ENCODE measurements around the gene GRID1. TPM values are rescaled to one million over a fixed set of nuclear protein-coding genes. Genes with fewer than 3 reads are reported as not detected.

GRID1 gene
- total RNA-seq, 4 donors from 2014 or later = 0.40 to 1.9 (median 1.00) TPM

- Histone ChIP-seq H3K4me3 (no peak overlapping the region), H3K27me3 (no peaks in the 10 kb centered on the region), H3K9me3 (no peaks in the 10 kb centered on the region), H3K36me3 (no peaks in the 10 kb centered on the region), H3K27ac (no peak overlapping the region), H3K4me1 (no peaks in the 10 kb centered on the region)
- in situ Hi-C loops (cut with MboI; ENCODE audit: low pct_ligation_motif_present in 1 of 4, low pct_unique_long_range_greater_than_20kb in 1 of 4, low sequenced_read_pairs in 3 of 4) (no loop called here), intact Hi-C loops (cut with DNase I; ENCODE audit: low total_unique reads) (no loop called here)
- DNase-seq = no peak
- TF ChIP-seq POLR2A (IDR thresholded peaks at IDR 0.05) = no peak
- TF ChIP-seq CTCF (IDR thresholded peaks at IDR 0.05) = no peak
- no peak for TF ChIP-seq EP300 (IDR thresholded peaks at IDR 0.05; ENCODE audit: low read depth)
- TF ChIP-seq POLR2AphosphoS5 (IDR thresholded peaks at IDR 0.05) = no peak
- 97% methylated on average over 7 of the region's 10 CpGs; no CpG with 5 or more reads in 1 of the 2 donors for WGBS, 2 donors (ENCODE audit: low coverage in 1 of 2)
Observed at GRCh38 chr10:85613391-85613790, 753.2 kb downstream of the GRID1 start.

DNA sequence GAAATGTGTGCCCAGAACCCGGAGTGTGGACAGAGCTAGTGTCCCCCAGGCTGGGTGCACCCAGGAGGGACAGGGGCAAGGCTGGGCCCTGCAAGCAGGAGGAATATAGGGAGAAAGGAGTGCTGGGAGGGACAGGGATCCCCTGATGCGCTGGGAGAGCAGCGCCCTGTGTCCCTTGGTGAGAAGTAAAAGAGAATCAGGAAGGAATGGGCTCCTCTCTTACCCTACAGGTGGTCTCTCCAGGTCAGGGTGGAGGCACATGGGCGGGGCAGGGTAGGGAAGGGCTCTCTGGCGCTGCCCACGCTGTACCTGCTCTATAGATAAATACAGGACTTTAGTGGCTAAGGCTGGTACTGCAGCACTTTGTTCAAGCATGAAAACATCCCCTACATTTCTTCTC lies 753.8 kb downstream of the GRID1 start:
- no peak for DNase-seq
- intact Hi-C loops (cut with DNase I; ENCODE audit: low total_unique reads) (no loop called here), in situ Hi-C loops (cut with MboI; ENCODE audit: low pct_ligation_motif_present in 1 of 4, low pct_unique_long_range_greater_than_20kb in 1 of 4, low sequenced_read_pairs in 3 of 4) (no loop called here)
- Histone ChIP-seq H3K27ac (no peak overlapping the region), H3K36me3 (no peaks in the 10 kb centered on the region), H3K27me3 (no peaks in the 10 kb centered on the region), H3K4me1 (no peaks in the 10 kb centered on the region), H3K9me3 (no peaks in the 10 kb centered on the region), H3K4me3 (no peak overlapping the region)
- WGBS, 2 donors (ENCODE audit: low coverage in 1 of 2) = 66% methylated on average over 6 of the region's 6 CpGs; no CpG with 5 or more reads in 1 of the 2 donors
- no peak for TF ChIP-seq EP300 (IDR thresholded peaks at IDR 0.05; ENCODE audit: low read depth)
- TF ChIP-seq POLR2A (IDR thresholded peaks at IDR 0.05) = no peak
- TF ChIP-seq CTCF (IDR thresholded peaks at IDR 0.05) = peak in 4 of 5 experiments; percentile 29 to 42 (median 34)

DNA sequence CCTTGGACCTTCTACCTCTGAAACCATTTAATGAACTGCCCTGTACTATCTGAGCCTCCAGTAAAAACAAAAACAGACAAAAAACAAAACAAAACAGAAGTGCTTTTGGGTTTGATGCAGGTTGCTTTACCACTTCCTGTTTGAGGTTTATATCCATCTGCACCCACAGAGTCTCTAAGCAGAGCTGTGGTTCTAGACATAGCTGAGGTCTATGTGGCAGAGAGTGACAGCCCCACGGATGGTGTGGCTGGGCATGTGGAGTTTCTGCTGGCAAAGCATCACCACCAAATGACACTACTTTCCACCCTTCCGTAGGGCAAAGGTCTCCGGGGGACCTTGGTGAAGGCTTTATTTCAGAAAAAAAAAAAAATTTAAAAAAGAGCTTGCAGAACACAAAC lies 754.2 kb downstream of the GRID1 start:
- intact Hi-C loops (cut with DNase I; ENCODE audit: low total_unique reads) = no loop called here
- TF ChIP-seq EP300 (IDR thresholded peaks at IDR 0.05; ENCODE audit: low read depth) (no peak), POLR2A (IDR thresholded peaks at IDR 0.05) (no peak), POLR2AphosphoS5 (IDR thresholded peaks at IDR 0.05) (no peak), CTCF (IDR thresholded peaks at IDR 0.05) (no peak)
- H3K36me3 ChIP-seq = no peaks in the 10 kb centered on the region
- H3K27ac ChIP-seq = no peak overlapping the region
- no peaks in the 10 kb centered on the region for H3K27me3 ChIP-seq
- no peak overlapping the region for H3K4me3 ChIP-seq
- in situ Hi-C loops (cut with MboI; ENCODE audit: low pct_ligation_motif_present in 1 of 4, low pct_unique_long_range_greater_than_20kb in 1 of 4, low sequenced_read_pairs in 3 of 4) = no loop called here
- H3K9me3 ChIP-seq = no peaks in the 10 kb centered on the region
- no peak for DNase-seq
- WGBS, 2 donors (ENCODE audit: low coverage in 1 of 2) = 66% methylated on average over 3 of the region's 3 CpGs; no CpG with 5 or more reads in 1 of the 2 donors
- no peaks in the 10 kb centered on the region for H3K4me1 ChIP-seq

DNA sequence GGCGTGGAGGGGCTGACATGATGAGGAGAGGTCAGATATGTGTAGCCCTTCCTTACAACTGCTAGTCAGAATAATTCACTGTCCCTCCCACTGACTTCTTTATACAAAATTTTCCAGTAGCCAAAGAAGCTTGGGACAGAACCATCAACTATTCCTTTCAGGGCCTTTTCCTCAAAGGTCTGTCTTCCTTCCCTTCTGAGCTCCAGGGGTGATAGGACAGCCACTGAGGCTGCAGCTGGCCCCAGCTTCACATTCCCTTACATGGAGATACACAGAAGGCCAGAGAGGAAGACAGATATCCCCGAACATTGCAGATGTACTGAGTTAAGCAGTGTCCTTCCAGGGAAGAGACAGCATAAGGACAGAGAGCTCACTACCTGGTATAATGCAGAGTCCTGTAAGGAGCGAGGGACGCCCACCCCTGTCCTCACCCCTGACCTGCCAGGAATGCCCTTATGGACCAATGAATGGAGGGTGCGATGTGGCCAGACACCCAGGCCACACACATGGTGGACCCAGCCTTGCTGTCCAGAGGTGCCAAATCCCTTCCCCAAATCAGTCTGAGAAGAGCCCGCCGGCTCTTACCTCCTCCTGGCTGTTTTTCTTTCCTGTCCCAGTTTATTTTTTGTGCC lies 754.7 kb downstream of the GRID1 start:
- Histone ChIP-seq H3K4me1 (no peaks in the 10 kb centered on the region), H3K27me3 (no peaks in the 10 kb centered on the region), H3K9me3 (no peaks in the 10 kb centered on the region), H3K36me3 (no peaks in the 10 kb centered on the region), H3K4me3 (no peak overlapping the region), H3K27ac (no peak overlapping the region)
- in situ Hi-C loops (cut with MboI; ENCODE audit: low pct_ligation_motif_present in 1 of 4, low pct_unique_long_range_greater_than_20kb in 1 of 4, low sequenced_read_pairs in 3 of 4) (no loop called here), intact Hi-C loops (cut with DNase I; ENCODE audit: low total_unique reads) (no loop called here)
- 80 to 90% methylated on average over 3 to 7 of the region's 7 CpGs for WGBS, 2 donors (ENCODE audit: low coverage in 1 of 2)
- TF ChIP-seq EP300 (IDR thresholded peaks at IDR 0.05; ENCODE audit: low read depth) = no peak
- no peak for TF ChIP-seq POLR2A (IDR thresholded peaks at IDR 0.05)
- TF ChIP-seq CTCF (IDR thresholded peaks at IDR 0.05) = no peak
- TF ChIP-seq POLR2AphosphoS5 (IDR thresholded peaks at IDR 0.05) = no peak
- DNase-seq = no peak
